ENCODE measurements around the gene EHF.
"Not testable (repeated sequence)": the region's sequence is repeated elsewhere in the genome, so short reads cannot be mapped to it uniquely, and the experiment has no call there.

The EHF gene

GRCh38 chr11:34620820-34621792 is at the start of gene EHF:
EHF (plus strand) TSS chr11:34621093; CDS start chr11:34642631, 21,538 bp downstream.
- DNase-seq: no peak

- DNase-seq: no peak
Measured at GRCh38 chr11:34573537-34573936, 47.4 kb upstream of the EHF start.

- no peak for DNase-seq
Measured at GRCh38 chr11:34575261-34575660, 45.6 kb upstream of the EHF start.

- DNase-seq: no peak
Measured at GRCh38 chr11:34575671-34576070, 45.2 kb upstream of the EHF start.

GRCh38 chr11:34576331-34576730 is 44.6 kb upstream of the EHF start:
- no peak for DNase-seq

- DNase-seq: no peak
Measured at GRCh38 chr11:34583818-34584217, 37.1 kb upstream of the EHF start.

GRCh38 chr11:34585304-34585734 is 35.6 kb upstream of the EHF start:
- DNase-seq: no peak

- peak; percentile 18 to 37 for DNase-seq
Measured at GRCh38 chr11:34585735-34586487, 35.0 kb upstream of the EHF start.

GRCh38 chr11:34586488-34587281 is 34.2 kb upstream of the EHF start:
- DNase-seq: no peak

- DNase-seq: no peak
Measured at GRCh38 chr11:34587282-34587677, 33.6 kb upstream of the EHF start.

GRCh38 chr11:34588023-34588422 is 32.9 kb upstream of the EHF start:
- DNase-seq: no peak

- no peak for DNase-seq
Measured at GRCh38 chr11:34588701-34589100, 32.2 kb upstream of the EHF start.

- DNase-seq: not testable (repeated sequence)
Measured at GRCh38 chr11:34589177-34589576, 31.7 kb upstream of the EHF start.

- no peak for DNase-seq
Measured at GRCh38 chr11:34593085-34593484, 27.8 kb upstream of the EHF start.

- DNase-seq: no peak
Measured at GRCh38 chr11:34594603-34595002, 26.3 kb upstream of the EHF start.

- no peak for DNase-seq
Measured at GRCh38 chr11:34595391-34595790, 25.5 kb upstream of the EHF start.

- DNase-seq: no peak
Measured at GRCh38 chr11:34595960-34596644, 24.8 kb upstream of the EHF start.

GRCh38 chr11:34599406-34599945 is 21.4 kb upstream of the EHF start:
- DNase-seq: no peak

- no peak for DNase-seq
Measured at GRCh38 chr11:34600339-34601084, 20.4 kb upstream of the EHF start.

- no peak for DNase-seq
Measured at GRCh38 chr11:34601085-34601444, 19.8 kb upstream of the EHF start.

- no peak for DNase-seq
Measured at GRCh38 chr11:34601609-34602008, 19.3 kb upstream of the EHF start.

Measured in CD4-positive, alpha-beta T cell treated with Interleukin-4 for 1 hour (primary cell).